Hepatocyte (in vitro differentiated cells): ENCODE data around the gene GOLGA1. TPM values are rescaled to one million over a fixed set of nuclear protein-coding genes. Genes with fewer than 3 reads are reported as not detected.

ENCODE experiments used
- DNase-seq: peaks from one replicate; pipeline ENCODE4 v3.0.0-alpha.2; 2016; ENCODE audit warnings: low spot score
- H2AFZ ChIP-seq: fragments of 200-600 bp; sonication (generic); 2 replicates; pipeline ENCODE4 v1.6.0; 2016; ENCODE audit warnings: antibody characterized with exemption, mild to moderate bottlenecking
- H3K27ac ChIP-seq: fragments of 200-600 bp; sonication (generic); 2 replicates; pipeline ENCODE4 v1.5.1; 2016; ENCODE audit warnings: mild to moderate bottlenecking
- H3K27me3 ChIP-seq: fragments of 200-600 bp; sonication (generic); 2 replicates; pipeline ENCODE4 v1.6.1; 2016
- H3K36me3 ChIP-seq: fragments of 200-600 bp; sonication (generic); replicated peaks from 2 replicates; pipeline ENCODE4 v1.5.1; 2016; ENCODE audit warnings: low read depth; ENCODE audit not compliant: insufficient read depth
- H3K4me1 ChIP-seq: fragments of 200-600 bp; sonication (generic); 2 replicates; pipeline ENCODE4 v1.5.1; 2016; ENCODE audit warnings: mild to moderate bottlenecking, moderate library complexity; ENCODE audit not compliant: insufficient read depth
- H3K4me2 ChIP-seq: fragments of 200-600 bp; sonication (generic); 2 replicates; pipeline ENCODE4 v1.6.0; 2016
- H3K4me3 ChIP-seq: fragments of 200-600 bp; sonication (generic); 2 replicates; pipeline ENCODE4 v1.5.1; 2016; ENCODE audit warnings: mild to moderate bottlenecking
- H3K79me2 ChIP-seq: fragments of 200-600 bp; sonication (generic); 2 replicates; pipeline ENCODE4 v1.6.0; 2017; ENCODE audit warnings: mild to moderate bottlenecking
- H3K9me2 ChIP-seq: fragments of 200-600 bp; sonication (generic); replicated peaks from 2 replicates; pipeline ENCODE4 v1.6.0; 2017; ENCODE audit warnings: mild to moderate bottlenecking; ENCODE audit not compliant: insufficient read depth
- H3K9me3 ChIP-seq: fragments of 200-600 bp; sonication (generic); 2 replicates; pipeline ENCODE4 v1.5.1; 2016; ENCODE audit warnings: low read depth, mild to moderate bottlenecking
- H4K20me1 ChIP-seq: fragments of 200-600 bp; sonication (generic); 2 replicates; pipeline ENCODE4 v1.6.0; 2016; ENCODE audit warnings: mild to moderate bottlenecking; ENCODE audit not compliant: insufficient read depth, poor library complexity, severe bottlenecking
- EZH2 ChIP-seq: fragments of 200-600 bp; sonication (generic); IDR thresholded peaks from 2 replicates; pipeline ENCODE4 v1.6.1; 2016; ENCODE audit warnings: antibody characterized with exemption, mild to moderate bottlenecking, borderline replicate concordance
- EZH2phosphoT487 ChIP-seq: fragments of 200-600 bp; sonication (generic); IDR thresholded peaks from one replicate; pipeline ENCODE4 v1.6.1; 2018; ENCODE audit warnings: antibody characterized with exemption, mild to moderate bottlenecking, low read depth, moderate library complexity; ENCODE audit not compliant: unreplicated experiment, severe bottlenecking
- WGBS: methylation state at CpG from one replicate; pipeline ENCODE4 v1.1.6; 2016; ENCODE audit warnings: low lambda C conversion rate; ENCODE audit errors: missing lambda C conversion rate; 5-methylcytosine and 5-hydroxymethylcytosine counted together
- polyA plus RNA-seq: library from polyadenylated mRNA; unstranded; fragments of >200 nt; fragmentation: Nextera tagmentation; extraction: Ambion mirVana; gene quantifications from 2 replicates; pipeline ENCODE4 v1.2.1, GENCODE V29; 2016
- total RNA-seq: library from RNA; depleted of rRNA; stranded (reverse); fragments of >200 nt; gene quantifications from 2 replicates; pipeline ENCODE4 v1.2.3, GENCODE V29; 2014
- TF ChIP-seq, protein P1 (sequence below): fragments of 200-600 bp; sonication (generic); IDR thresholded peaks from 2 replicates; pipeline ENCODE4 v1.5.1; 2016; ENCODE audit warnings: antibody characterized with exemption, mild to moderate bottlenecking; ENCODE audit not compliant: poor library complexity

GOLGA1 gene
- total and polyA plus RNA-seq, 2 experiments from 2014 or later: 10.1 to 12.9 TPM

DNA sequence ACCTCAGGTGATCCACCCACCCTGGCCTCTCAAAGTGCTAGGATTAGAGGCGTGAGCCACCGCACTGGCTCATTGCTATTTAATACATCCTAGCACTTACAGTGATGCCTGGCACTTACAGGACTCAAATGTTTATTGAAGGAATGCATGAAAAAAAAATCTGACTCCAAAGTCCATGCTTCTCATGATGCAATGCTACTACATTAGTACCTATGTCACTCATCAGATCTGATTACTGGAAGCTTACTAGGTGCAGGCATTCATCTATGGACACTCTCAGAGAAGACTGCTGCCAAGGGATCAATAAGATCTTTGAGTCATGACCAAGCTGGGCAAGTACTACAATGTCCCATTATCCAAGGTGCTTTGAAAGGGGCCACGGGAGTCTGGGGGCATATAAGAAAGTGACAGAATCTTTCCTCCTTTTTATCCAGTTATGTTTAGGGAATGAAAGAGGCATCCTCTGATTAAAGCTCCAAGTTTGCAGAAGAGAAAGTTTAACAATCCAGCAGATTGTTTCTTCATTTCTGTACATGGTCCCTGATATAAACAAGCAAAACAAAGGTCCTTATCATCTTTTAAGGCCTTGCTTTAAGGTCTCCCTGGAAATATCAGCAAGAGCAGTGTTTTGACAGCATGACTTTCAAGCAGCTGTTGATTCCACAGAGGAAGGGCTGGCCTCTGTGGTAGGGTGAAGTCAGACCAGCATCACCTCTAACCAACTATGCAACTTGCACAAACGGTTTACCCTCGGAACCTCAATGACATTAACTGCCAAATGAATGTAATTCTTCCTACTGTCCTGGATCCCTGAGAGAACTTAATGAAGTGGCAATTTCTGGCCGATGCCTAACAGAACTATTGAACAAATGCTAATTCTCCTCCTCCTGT is 43.1 kb downstream of the GOLGA1 start:
- Histone ChIP-seq H4K20me1 (no peaks in the 10 kb centered on the region), H3K4me2 (no peak overlapping the region), H3K4me3 (no peak overlapping the region), H3K9me3 (no peaks in the 10 kb centered on the region), H3K27me3 (no peaks in the 10 kb centered on the region), H3K9me2 (no peaks in the 10 kb centered on the region), H3K79me2 (no peaks in the 10 kb centered on the region), H2AFZ (no peak overlapping the region), H3K36me3 (no peaks in the 10 kb centered on the region), H3K27ac (peak overlapping the region; percentile 69), H3K4me1 (peaks cover 7% of the 10 kb centered on the region)
- TF ChIP-seq, protein P1, sequence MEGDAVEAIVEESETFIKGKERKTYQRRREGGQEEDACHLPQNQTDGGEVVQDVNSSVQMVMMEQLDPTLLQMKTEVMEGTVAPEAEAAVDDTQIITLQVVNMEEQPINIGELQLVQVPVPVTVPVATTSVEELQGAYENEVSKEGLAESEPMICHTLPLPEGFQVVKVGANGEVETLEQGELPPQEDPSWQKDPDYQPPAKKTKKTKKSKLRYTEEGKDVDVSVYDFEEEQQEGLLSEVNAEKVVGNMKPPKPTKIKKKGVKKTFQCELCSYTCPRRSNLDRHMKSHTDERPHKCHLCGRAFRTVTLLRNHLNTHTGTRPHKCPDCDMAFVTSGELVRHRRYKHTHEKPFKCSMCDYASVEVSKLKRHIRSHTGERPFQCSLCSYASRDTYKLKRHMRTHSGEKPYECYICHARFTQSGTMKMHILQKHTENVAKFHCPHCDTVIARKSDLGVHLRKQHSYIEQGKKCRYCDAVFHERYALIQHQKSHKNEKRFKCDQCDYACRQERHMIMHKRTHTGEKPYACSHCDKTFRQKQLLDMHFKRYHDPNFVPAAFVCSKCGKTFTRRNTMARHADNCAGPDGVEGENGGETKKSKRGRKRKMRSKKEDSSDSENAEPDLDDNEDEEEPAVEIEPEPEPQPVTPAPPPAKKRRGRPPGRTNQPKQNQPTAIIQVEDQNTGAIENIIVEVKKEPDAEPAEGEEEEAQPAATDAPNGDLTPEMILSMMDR: no peak
- TF ChIP-seq EZH2phosphoT487 (no peak), EZH2 (no peak)
- DNase-seq: peak; percentile 57
- WGBS: 93% methylated on average over 6 of the region's 6 CpGs

DNA sequence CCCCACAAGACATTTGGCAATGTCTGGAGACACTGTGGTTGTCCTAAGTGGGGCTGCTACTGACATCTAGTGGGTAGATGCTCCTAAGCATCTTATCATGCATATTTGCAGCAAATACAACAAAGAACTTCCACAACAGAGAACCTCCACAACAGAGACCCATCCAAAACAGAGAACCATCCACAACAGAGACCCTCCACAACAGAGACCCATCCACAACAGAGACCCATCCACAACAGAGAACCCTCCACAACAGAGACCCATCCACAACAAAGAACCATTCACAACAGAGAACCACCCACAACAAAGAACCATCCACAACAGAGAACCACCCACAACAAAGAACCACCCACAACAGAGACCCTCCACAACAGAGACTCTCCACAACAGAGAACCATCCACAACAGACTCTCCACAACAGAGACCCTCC is 46.1 kb downstream of the GOLGA1 start:
- Histone ChIP-seq H3K27me3 (no peaks in the 10 kb centered on the region), H3K9me3 (no peaks in the 10 kb centered on the region), H3K4me3 (no peak overlapping the region), H3K9me2 (no peaks in the 10 kb centered on the region), H3K79me2 (no peaks in the 10 kb centered on the region), H4K20me1 (no peaks in the 10 kb centered on the region), H3K4me1 (peaks cover 7% of the 10 kb centered on the region), H3K27ac (no peak overlapping the region), H3K4me2 (no peak overlapping the region), H2AFZ (no peak overlapping the region), H3K36me3 (no peaks in the 10 kb centered on the region)
- DNase-seq: peak; percentile 42
- TF ChIP-seq EZH2 (no peak), EZH2phosphoT487 (no peak)
- TF ChIP-seq, protein P1: peak; percentile 51

DNA sequence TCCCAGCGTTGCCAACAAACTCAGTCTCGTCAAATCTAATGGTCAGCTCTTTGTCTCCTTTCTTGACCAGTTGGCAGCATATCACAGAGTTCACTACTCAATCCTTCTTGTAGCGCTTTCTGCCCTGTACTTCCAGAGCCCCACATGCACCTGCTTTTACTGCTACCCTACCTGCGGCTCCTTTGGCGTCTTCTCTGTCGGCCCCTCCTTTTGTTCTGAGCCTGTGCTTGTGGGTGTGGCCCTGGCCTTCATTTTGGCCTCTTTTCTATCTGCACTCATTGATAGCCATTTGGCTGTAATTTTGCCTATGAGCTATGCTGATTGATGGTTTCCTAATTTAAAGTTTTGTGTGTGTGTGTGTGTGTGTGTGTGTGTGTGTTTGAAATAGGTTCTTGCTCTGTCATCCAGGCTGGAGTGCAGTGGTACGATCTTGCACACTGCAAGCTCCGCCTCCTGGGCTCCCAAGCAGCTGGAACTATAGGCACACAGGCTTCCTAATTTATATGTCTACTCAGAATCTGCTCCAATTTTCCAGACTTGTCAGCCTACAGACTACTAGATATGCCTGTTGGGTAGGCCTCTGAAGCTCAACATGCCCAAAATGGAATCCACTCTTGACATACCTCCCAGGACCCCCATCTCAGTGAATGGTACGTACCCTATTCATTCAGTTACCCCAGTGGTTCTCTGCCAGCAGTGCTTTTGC is 46.7 kb downstream of the GOLGA1 start:
- Histone ChIP-seq H3K4me2 (no peak overlapping the region), H3K79me2 (no peaks in the 10 kb centered on the region), H3K4me1 (peaks cover 7% of the 10 kb centered on the region), H3K36me3 (no peaks in the 10 kb centered on the region), H3K9me3 (no peaks in the 10 kb centered on the region), H3K27me3 (no peaks in the 10 kb centered on the region), H3K27ac (no peak overlapping the region), H2AFZ (no peak overlapping the region), H4K20me1 (no peaks in the 10 kb centered on the region), H3K9me2 (no peaks in the 10 kb centered on the region), H3K4me3 (no peak overlapping the region)
- TF ChIP-seq, protein P1: no peak
- TF ChIP-seq EZH2phosphoT487 (no peak), EZH2 (no peak)
- DNase-seq: no peak
- 91% methylated on average over 9 of the region's 9 CpGs for WGBS
